NB4 (cell line): ENCODE data around the gene ZFAND3.

Experiments used
- DNase-seq: peaks from one replicate; pipeline ENCODE4 v3.0.0; 2010; ENCODE audit warnings: low read depth
- H3K4me3 ChIP-seq: one replicate; pipeline ENCODE4 v1.5.1; 2011; ENCODE audit warnings: mild to moderate bottlenecking, low read depth, low read length, moderate library complexity
- MYC ChIP-seq: IDR thresholded peaks from 2 replicates; pipeline ENCODE4 v1.6.1; 2011; ENCODE audit warnings: low read depth, low read length
- POLR2A ChIP-seq: IDR thresholded peaks from 2 replicates; pipeline ENCODE4 v1.6.1; 2011; ENCODE audit warnings: mild to moderate bottlenecking; ENCODE audit not compliant: insufficient read length; ENCODE audit errors: extremely low read depth
- TF ChIP-seq, protein P1 (sequence below): IDR thresholded peaks from one replicate; pipeline ENCODE4 v1.5.1; 2012; ENCODE audit warnings: low read depth, low read length
- TF ChIP-seq, protein P2 (sequence below): IDR thresholded peaks from 2 replicates; pipeline ENCODE4 v1.6.1; 2011; ENCODE audit warnings: low read depth, low read length

Gene ZFAND3

DNA sequence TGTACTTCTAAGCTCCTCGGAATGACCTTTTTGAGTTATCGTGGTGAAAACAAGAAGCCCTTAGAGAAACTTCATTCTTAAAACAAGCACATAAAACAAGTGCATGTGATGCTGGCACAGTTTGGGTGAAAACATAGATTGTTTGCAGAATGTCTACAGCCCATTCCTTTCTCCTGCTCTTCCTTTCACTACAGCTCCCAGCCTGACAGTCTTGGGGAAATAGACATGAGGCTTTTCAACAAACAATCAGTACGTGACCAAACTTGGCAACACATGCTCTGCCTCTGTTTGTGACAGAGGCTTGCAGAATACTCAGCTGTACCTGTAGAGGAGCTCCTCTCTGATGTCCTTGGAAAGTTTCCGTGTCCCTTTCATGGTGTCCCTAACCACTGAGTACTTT is 321.6 kb downstream of the ZFAND3 start:
- DNase-seq: no peak
- TF ChIP-seq POLR2A: no peak
- TF ChIP-seq MYC: no peak
- TF ChIP-seq, protein P1, sequence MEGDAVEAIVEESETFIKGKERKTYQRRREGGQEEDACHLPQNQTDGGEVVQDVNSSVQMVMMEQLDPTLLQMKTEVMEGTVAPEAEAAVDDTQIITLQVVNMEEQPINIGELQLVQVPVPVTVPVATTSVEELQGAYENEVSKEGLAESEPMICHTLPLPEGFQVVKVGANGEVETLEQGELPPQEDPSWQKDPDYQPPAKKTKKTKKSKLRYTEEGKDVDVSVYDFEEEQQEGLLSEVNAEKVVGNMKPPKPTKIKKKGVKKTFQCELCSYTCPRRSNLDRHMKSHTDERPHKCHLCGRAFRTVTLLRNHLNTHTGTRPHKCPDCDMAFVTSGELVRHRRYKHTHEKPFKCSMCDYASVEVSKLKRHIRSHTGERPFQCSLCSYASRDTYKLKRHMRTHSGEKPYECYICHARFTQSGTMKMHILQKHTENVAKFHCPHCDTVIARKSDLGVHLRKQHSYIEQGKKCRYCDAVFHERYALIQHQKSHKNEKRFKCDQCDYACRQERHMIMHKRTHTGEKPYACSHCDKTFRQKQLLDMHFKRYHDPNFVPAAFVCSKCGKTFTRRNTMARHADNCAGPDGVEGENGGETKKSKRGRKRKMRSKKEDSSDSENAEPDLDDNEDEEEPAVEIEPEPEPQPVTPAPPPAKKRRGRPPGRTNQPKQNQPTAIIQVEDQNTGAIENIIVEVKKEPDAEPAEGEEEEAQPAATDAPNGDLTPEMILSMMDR: no peak
- TF ChIP-seq, protein P2, sequence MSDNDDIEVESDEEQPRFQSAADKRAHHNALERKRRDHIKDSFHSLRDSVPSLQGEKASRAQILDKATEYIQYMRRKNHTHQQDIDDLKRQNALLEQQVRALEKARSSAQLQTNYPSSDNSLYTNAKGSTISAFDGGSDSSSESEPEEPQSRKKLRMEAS: no peak

GRCh38 chr6:38141716-38142115 is 322.2 kb downstream of the ZFAND3 start:
- no peak for DNase-seq
- H3K4me3 ChIP-seq: no peak overlapping the region
- TF ChIP-seq, protein P2: no peak
- TF ChIP-seq MYC: no peak
- TF ChIP-seq POLR2A: no peak
- TF ChIP-seq, protein P1: no peak

More for the DNA sequence above, 321.6 kb downstream of the ZFAND3 start:
- no peak overlapping the region for H3K4me3 ChIP-seq

DNA sequence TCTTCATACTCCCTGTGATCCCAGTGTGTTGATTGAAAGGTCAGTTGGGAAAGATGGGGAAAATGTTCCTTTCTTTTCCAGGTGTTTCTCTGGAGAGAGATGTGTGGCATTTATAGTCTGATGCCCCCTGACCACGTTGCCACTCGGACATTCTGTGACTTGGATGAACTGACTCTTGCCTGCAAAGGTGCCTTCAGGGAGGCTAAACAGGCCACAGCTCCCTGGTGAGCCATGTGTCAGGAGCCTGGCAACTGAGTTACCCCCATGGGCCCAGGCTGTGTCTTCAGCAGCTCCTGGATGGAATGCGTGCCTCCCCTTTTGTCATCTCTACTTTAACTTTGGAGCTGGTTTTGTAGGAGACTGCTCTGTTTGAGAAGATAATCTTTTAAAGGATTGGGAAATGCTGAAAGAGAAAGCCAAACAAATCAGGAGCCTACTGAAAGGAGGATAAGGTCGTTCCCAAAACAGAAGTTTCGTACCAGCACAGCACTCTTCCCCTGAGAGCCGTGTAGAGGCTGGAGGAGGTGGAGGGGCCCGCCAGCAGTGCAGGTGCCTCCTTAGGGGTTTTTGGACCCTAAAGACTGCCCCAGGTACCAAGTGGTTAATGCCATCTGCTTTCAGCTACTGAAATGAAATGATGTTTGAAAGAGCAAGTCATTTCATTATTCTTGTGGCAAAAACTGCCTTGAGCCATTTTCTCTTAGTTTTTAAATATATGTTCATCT is 322.8 kb downstream of the ZFAND3 start:
- DNase-seq: no peak
- no peak overlapping the region for H3K4me3 ChIP-seq
- TF ChIP-seq, protein P2: no peak
- TF ChIP-seq MYC (no peak), POLR2A (no peak)
- TF ChIP-seq, protein P1: no peak

DNA sequence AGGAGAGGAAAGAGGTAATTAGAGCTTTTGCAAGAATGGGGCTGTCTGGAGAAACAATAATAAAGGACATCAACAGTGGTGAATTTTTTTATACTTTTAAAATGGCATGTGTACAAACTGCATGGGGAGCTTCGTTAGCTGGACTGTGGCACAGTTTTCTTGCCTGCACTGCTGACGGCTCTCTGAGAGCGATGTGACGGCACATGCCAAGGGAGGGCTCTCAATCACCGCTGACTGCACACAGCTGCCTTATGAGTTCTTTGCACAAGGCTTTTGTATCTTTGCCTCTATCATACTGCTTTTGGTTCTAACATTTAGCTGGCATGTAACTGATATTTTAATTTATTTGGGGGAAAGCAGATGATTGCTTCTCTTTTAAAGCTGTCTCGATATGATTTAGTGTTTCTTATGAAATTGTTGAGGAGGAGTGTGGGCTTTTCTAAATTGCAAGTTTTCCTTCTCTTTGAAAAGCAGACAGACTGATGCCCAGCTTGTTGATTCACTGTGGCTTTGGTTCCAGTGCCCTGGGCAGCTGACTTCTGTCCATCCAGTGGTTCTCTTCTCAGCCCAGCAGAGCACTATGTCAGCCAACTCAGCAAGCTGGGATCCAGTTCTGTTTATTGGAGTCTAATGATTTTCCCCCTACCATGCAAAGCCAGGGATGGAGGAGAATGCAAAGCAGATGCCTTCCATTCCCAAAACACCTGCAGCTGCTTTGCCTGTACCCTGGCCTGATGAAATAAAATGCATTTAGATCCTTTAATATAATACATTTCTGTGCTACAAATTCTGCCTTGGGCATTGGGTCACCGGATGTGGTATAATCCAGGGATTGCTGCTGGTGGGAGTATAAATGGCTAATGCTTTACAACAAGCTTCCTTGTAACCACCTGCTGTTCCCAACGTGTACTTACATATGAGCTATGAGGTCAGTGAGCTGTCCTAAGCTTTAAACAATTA is 323.9 kb downstream of the ZFAND3 start:
- no peak for TF ChIP-seq POLR2A
- no peak for TF ChIP-seq MYC
- TF ChIP-seq, protein P2: no peak
- TF ChIP-seq, protein P1: no peak
- no peak overlapping the region for H3K4me3 ChIP-seq
- DNase-seq: no peak

GRCh38 chr6:38144365-38144945 is 324.9 kb downstream of the ZFAND3 start:
- H3K4me3 ChIP-seq: no peak overlapping the region
- DNase-seq: no peak
- TF ChIP-seq MYC (no peak), POLR2A (no peak)
- TF ChIP-seq, protein P1: no peak
- TF ChIP-seq, protein P2: no peak
